A549 (cell line): Measurements from ENCODE around the gene MAP1S.

Source experiments
- CBX2 ChIP-seq: fragments of 200-600 bp; sonication (generic); IDR thresholded peaks from 2 replicates; pipeline ENCODE4 v1.6.1; 2016; ENCODE audit warnings: low read depth, mild to moderate bottlenecking, borderline replicate concordance
- EP300 ChIP-seq, 2 experiments: fragments of >200 bp; sonication (Bioruptor Twin); formaldehyde crosslinking; IDR thresholded peaks; 2 replicates in 1 of 2; 3 replicates in 1 of 2; pipeline ENCODE4 v1.6.1; 2016 to 2017
- FOSL2 ChIP-seq, 2 experiments: fragments of 450-650 bp in 1 of 2; fragments of >200 bp in 1 of 2; sonication (Bioruptor Twin) in 1 of 2; formaldehyde crosslinking; IDR thresholded peaks; 2 replicates each; pipeline versions ENCODE4 v1.5.0 to v1.6.1; 2016 to 2020; ENCODE audit warnings: mild to moderate bottlenecking in 1 of 2, moderate library complexity in 1 of 2
- HOXB5 ChIP-seq: fragments of 250-450 bp; sonication (Bioruptor Pico); IDR thresholded peaks from 2 replicates; pipeline ENCODE4 v1.5.0; 2020; ENCODE audit warnings: mild to moderate bottlenecking, moderate library complexity
- JUN ChIP-seq, 2 experiments: fragments of >200 bp; sonication (Bioruptor Twin); formaldehyde crosslinking; IDR thresholded peaks; 2 replicates in 1 of 2; 3 replicates in 1 of 2; pipeline ENCODE4 v1.6.1; 2016 to 2017
- MAZ ChIP-seq: fragments of 150-350 bp; IDR thresholded peaks from 2 replicates; pipeline ENCODE4 v1.6.1; 2014; ENCODE audit warnings: antibody characterized with exemption, low read depth, low read length, borderline replicate concordance
- NPAS2 ChIP-seq: fragments of 250-450 bp; sonication (Bioruptor Pico); IDR thresholded peaks from 2 replicates; pipeline ENCODE4 v1.8.0; 2022; ENCODE audit warnings: mild to moderate bottlenecking, moderate library complexity, borderline replicate concordance
- POLR2A ChIP-seq: IDR thresholded peaks from 2 replicates; pipeline ENCODE4 v1.6.1; 2012; ENCODE audit warnings: mild to moderate bottlenecking, low read length
- RAD21 ChIP-seq, 2 experiments: fragments of >200 bp in 1 of 2; sonication (Bioruptor Twin) in 1 of 2; formaldehyde crosslinking in 1 of 2; IDR thresholded peaks in 1 of 2; conservative IDR thresholded peaks in 1 of 2; 2 replicates in 1 of 2; 3 replicates in 1 of 2; pipeline ENCODE4 v1.6.1; 2012 to 2018; ENCODE audit warnings: inconsistent platforms in 1 of 2
- SMC3 ChIP-seq: fragments of >200 bp; sonication (Bioruptor Twin); formaldehyde crosslinking; IDR thresholded peaks from 3 replicates; pipeline ENCODE4 v1.6.1; 2018; ENCODE audit warnings: inconsistent platforms
- USF2 ChIP-seq: fragments of 450-650 bp; IDR thresholded peaks from 2 replicates; pipeline ENCODE4 v1.6.1; 2014; ENCODE audit warnings: antibody characterized with exemption
- ZFP36 ChIP-seq: fragments of 450-650 bp; IDR thresholded peaks from 2 replicates; pipeline ENCODE4 v1.6.1; 2014; ENCODE audit warnings: borderline replicate concordance; ENCODE audit not compliant: partially characterized antibody
- TF ChIP-seq, protein P1 (sequence below): fragments of >200 bp; sonication (Bioruptor Twin); formaldehyde crosslinking; IDR thresholded peaks from 3 replicates; pipeline ENCODE4 v1.5.1; 2016
- TF ChIP-seq, protein P2 (sequence below): fragments of 250-450 bp; sonication (Bioruptor Pico); IDR thresholded peaks from 2 replicates; pipeline ENCODE4 v1.5.0; 2021; ENCODE audit warnings: mild to moderate bottlenecking, moderate library complexity, borderline replicate concordance

DNA sequence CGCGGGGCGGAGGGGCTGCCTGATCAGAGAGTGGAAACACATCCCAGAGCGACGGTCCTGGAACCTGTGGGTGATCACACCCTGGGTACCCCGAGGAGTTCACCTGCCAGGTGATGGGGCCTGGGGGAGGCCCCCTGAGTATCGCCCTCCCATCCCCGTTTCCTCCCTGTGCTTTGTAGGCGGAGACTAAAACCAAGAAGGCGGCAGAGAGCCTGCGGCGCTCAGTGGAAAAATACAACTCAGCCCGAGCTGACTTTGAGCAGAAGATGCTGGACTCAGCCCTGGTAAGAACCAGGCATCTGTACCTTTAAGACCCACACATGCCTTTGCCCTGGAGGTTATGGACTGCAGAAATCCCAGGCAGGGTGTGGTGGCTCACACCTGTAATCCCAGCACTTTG, 51.3 kb downstream of the MAP1S start:
- TF ChIP-seq, protein P1, sequence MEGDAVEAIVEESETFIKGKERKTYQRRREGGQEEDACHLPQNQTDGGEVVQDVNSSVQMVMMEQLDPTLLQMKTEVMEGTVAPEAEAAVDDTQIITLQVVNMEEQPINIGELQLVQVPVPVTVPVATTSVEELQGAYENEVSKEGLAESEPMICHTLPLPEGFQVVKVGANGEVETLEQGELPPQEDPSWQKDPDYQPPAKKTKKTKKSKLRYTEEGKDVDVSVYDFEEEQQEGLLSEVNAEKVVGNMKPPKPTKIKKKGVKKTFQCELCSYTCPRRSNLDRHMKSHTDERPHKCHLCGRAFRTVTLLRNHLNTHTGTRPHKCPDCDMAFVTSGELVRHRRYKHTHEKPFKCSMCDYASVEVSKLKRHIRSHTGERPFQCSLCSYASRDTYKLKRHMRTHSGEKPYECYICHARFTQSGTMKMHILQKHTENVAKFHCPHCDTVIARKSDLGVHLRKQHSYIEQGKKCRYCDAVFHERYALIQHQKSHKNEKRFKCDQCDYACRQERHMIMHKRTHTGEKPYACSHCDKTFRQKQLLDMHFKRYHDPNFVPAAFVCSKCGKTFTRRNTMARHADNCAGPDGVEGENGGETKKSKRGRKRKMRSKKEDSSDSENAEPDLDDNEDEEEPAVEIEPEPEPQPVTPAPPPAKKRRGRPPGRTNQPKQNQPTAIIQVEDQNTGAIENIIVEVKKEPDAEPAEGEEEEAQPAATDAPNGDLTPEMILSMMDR = no peak
- TF ChIP-seq, protein P2, sequence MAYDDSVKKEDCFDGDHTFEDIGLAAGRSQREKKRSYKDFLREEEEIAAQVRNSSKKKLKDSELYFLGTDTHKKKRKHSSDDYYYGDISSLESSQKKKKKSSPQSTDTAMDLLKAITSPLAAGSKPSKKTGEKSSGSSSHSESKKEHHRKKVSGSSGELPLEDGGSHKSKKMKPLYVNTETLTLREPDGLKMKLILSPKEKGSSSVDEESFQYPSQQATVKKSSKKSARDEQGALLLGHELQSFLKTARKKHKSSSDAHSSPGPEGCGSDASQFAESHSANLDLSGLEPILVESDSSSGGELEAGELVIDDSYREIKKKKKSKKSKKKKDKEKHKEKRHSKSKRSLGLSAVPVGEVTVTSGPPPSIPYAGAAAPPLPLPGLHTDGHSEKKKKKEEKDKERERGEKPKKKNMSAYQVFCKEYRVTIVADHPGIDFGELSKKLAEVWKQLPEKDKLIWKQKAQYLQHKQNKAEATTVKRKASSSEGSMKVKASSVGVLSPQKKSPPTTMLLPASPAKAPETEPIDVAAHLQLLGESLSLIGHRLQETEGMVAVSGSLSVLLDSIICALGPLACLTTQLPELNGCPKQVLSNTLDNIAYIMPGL (CRISPR knock-in tag) = no peak
- no peak for TF ChIP-seq USF2
- TF ChIP-seq MAZ = no peak
- no peak for TF ChIP-seq JUN (IDR thresholded peaks at IDR 0.05)
- TF ChIP-seq NPAS2 (CRISPR knock-in tag) = no peak
- no peak for TF ChIP-seq RAD21 (conservative IDR thresholded peaks at IDR 0.05 in 1 of 2, IDR thresholded peaks at IDR 0.05 in 1 of 2)
- no peak for TF ChIP-seq CBX2
- TF ChIP-seq EP300 (IDR thresholded peaks at IDR 0.05) = no peak
- TF ChIP-seq ZFP36 = no peak
- no peak for TF ChIP-seq POLR2A
- TF ChIP-seq HOXB5 = no peak
- no peak for TF ChIP-seq SMC3
- TF ChIP-seq FOSL2 (IDR thresholded peaks at IDR 0.05) = no peak
- no peak for TF ChIP-seq FOSL2 (CRISPR knock-in tag; IDR thresholded peaks at IDR 0.05)
